GF-D8 (cell line): ENCODE measurements around the gene WDR27.
"Not testable (repeated sequence)": the region's sequence is repeated elsewhere in the genome, so short reads cannot be mapped to it uniquely, and the experiment has no call there.

Source experiments
- DNase-seq: peaks from one replicate; lab custom pipeline; 2025; lab: John Stamatoyannopoulos, UW

The WDR27 gene

DNA sequence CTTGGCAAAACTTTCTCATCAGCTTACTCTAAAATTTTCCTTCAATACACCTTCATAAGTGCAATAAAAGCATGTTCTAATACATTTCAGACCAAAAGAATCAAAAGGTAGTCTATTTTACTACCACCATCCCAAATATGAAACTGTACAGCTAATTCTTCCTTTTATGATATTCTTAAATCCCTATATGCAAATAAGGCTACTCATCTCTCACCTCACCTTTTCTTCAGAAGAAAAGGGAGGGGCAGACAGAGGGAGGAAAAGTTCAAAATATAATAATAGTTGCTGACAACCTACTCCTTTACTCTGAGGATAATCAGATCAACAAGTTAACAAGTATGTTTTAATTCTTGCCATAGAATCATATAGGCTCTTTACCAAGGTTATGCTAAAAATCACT, 7.5 kb upstream of the WDR27 start:
- DNase-seq, result no peak

DNA sequence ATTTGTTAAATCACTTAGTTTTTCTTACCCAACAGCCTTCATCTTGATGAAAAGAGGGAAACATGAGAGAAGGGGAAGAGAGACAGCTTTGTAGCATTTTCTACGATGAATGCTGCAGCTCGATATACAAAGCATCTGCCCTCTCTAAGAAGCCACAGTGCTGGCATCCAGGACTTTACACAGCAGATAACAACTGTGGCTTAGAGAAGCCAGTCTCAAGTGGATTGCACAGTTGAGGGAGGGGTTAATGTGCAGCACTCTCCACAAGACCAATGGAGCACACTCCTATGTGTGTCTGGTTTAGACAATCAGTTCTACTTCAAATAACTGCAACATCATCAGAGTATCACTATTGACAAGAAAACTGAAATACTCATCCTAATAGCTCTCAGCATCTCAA, 5.9 kb upstream of the WDR27 start:
- no peak for DNase-seq

DNA sequence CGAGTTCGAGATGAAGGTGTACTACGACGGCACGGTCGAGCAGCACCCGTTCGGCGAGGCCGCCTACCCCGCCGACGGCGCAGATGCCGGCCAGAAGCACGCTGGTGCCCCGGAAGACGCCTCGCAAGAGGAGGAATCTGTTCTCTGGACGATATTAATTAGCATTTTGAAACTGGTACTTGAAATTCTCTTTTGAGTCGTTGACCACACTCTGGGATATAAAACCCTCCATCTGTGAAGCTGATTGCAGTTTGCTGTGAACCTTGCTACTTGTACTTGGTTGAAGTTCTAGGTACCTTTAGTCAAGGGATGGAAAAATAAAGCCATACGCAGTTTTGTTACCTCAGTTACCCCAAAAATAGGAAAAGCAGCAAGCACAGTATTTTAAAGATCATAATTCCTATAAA, 1.0 kb upstream of the WDR27 start:
- no peak for DNase-seq

GRCh38 chr6:169701311-169701953, 397 bp downstream of the WDR27 start:
- DNase-seq, result no peak

- peak; percentile 65 for DNase-seq
Observed at GRCh38 chr6:169700296-169700695, 1.5 kb downstream of the WDR27 start.

- not testable (repeated sequence) for DNase-seq
Observed at GRCh38 chr6:169697115-169697514, 4.7 kb downstream of the WDR27 start.

GRCh38 chr6:169695131-169695530, 6.7 kb downstream of the WDR27 start:
- no peak for DNase-seq

DNA sequence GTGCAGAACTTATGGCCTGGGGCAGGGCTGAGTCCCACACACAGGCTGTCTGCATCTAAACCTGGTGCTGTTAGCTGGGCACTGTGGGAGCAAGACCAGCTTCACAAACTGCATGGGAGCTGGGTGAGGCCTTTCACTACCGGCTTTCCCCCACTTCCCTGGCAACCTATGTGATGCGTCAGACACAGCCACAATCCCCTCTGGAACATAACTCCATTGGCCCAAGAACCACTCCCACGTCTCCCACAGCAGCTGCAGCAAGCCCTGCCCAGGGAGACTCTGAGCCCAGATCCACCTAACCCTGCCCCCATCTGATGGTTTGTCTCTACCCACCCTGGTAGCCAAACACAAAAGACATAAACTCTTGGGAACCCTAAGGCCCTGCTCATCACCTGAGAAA, 9.3 kb downstream of the WDR27 start:
- no peak for DNase-seq

- no peak for DNase-seq
Observed at GRCh38 chr6:169691260-169691659, 10.6 kb downstream of the WDR27 start.

GRCh38 chr6:169689287-169689686, 12.5 kb downstream of the WDR27 start:
- DNase-seq, result no peak

DNA sequence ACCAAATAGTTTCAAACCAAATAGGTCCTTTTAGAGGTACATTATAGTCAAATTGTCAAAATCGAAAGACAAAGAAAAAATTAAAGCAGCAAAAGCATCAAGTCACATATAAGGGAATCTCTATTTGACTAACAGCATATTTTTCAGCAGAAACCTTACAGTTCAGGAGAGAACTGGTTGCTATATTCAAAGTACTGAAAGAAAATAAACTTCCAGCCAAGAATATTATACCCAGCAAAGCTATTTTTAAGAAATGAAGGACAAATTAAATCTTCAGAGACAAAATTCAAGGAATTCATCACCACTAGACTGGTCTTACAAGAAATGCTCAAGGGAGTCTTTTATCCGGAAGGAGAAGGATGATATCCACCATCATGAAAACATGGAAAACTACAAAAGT, 16.0 kb downstream of the WDR27 start:
- DNase-seq, result no peak

DNA sequence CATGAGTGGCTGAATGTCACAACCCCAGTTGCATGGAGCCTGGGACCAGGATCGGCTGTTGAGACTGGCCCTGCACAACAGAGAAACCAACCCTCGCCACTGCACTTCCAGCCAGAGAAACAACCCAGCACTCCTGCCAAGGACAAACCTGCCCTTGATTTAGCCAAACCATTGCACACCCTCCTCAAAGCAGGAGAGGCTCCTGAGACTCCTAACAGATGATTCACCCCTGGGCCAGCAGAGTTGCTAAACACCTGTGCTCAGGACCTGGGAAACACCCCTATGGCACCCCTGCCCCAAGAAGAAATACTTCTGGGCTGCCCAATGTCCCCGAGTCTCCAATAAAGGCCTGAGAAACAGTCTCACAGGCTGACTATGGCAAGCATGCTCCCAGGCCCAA, 17.8 kb downstream of the WDR27 start:
- no peak for DNase-seq

DNA sequence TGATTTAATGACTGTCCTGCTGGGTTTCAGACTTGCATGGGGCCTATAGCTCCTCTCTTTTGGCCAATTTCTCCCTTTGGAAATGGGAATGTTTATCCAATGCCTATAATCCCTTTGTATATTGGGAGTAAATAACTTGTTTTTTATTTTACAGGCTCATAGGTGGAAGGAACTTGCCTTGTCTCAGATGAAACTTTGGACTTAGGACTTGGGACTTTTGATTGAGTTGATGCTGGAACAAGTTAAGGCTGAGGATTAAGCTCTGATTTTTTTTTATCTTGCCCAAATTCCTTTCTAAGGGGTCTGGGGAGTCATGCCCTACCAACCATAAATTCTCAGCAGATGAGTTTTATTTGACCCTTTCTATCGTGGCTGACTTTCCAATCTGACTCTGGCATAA, 23.5 kb downstream of the WDR27 start:
- no peak for DNase-seq

GRCh38 chr6:169677096-169677495, 24.7 kb downstream of the WDR27 start:
- no peak for DNase-seq

GRCh38 chr6:169675011-169675410, 26.8 kb downstream of the WDR27 start:
- DNase-seq, result no peak

GRCh38 chr6:169671563-169671962, 30.3 kb downstream of the WDR27 start:
- DNase-seq, result no peak

GRCh38 chr6:169669889-169670288, 31.9 kb downstream of the WDR27 start:
- DNase-seq, result no peak

GRCh38 chr6:169669147-169669546, 32.7 kb downstream of the WDR27 start:
- no peak for DNase-seq

GRCh38 chr6:169668203-169668847, 33.5 kb downstream of the WDR27 start:
- DNase-seq, result no peak

DNA sequence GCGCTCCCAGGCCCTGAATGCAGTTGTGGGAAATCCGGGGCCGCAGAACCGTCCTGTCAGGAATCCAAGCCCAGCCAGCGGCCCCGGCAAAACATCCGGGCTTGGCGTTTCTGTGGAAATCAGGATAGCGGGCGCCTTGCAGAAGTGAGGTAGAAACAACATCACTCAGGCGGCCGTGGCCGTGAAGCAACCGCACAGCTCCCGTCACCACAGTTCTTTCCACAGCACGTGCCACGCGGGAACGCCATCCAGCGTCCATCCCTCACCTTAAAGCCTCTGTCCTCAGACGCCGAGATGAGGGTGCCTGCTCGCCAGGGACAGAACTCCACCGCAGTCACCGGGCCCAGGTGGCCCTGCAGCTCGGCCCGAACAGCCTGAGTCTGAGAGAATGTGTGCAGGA, 34.1 kb downstream of the WDR27 start:
- no peak for DNase-seq

DNA sequence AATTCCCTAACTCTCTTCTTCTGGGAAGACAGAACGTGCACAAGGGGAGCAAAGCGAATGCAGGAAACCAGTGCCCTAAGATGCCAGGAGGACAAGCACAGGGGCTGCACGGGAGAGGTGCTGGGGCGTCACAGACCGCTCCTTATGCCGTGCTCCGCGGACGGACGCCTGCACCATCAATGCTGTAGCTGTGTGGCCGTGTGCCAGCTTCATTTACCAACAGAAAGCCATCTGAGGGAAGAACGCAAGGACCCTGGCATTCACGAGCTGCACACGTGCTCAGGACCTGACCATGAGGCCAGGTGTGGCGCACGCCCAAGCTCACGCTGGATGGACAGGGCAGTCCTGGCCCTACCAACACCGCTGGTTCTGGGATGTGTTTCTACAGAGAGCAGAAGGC, 35.4 kb downstream of the WDR27 start:
- DNase-seq, result no peak

- no peak for DNase-seq
Observed at GRCh38 chr6:169665289-169665688, 36.5 kb downstream of the WDR27 start.

- DNase-seq, result no peak
Observed at GRCh38 chr6:169664227-169664626, 37.6 kb downstream of the WDR27 start.

DNA sequence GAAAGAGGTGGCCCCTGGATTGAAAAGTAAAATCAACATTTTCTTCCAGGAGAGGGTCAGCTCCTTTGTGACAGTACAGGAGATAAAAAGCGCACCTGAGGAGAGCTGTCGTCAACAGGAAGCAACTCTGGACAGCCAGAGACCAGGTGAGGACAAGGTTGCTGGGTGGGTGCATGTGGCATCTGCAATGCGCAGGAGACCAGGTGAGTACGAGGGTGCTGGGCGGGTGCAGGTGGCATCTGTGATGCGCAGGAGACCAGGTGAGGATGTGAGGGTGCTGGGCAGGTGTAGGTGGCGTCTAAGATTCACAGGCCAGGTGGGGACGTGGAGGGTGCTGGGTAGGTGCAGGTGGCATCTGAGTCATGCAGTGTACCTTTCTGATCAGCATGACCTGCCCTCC, 38.4 kb downstream of the WDR27 start:
- no peak for DNase-seq
